H1 (cell line): ENCODE data around the gene CCDC141. TPM values are rescaled to one million over a fixed set of nuclear protein-coding genes. Genes with fewer than 3 reads are reported as not detected.

ENCODE experiments used
- MAX ChIP-seq: IDR thresholded peaks from 2 replicates; pipeline ENCODE4 v1.6.1; 2012; ENCODE audit warnings: inconsistent platforms
- polyA plus RNA-seq, 7 experiments: library from polyadenylated mRNA; depleted of rRNA in 3 of 7; stranded (reverse) in 5 of 7; unstranded in 2 of 7; fragments of >200 nt in 5 of 7; fragments of 200-250 nt in 2 of 7; gene quantifications; 1 replicate in 5 of 7; 2 replicates in 1 of 7; 4 replicates in 1 of 7; pipeline versions ENCODE4 v1.2.1 to v1.2.3, GENCODE V29; 2011 to 2013; ENCODE audit warnings: missing spikeins in 2 of 7, mixed read lengths in 2 of 7
- total RNA-seq: library from RNA; stranded (reverse); fragmentation: NEBNext Ultra II Directional; extraction: Animal tissue kit (Norgen Biotek cat#: 25700); gene quantifications from 2 replicates; pipeline ENCODE4 v1.2.1, GENCODE V29; 2021

CCDC141 gene
- total and polyA plus RNA-seq, 2 of the 8 experiments (the other 6 are each of a cell fraction or from before 2014, with no cell fraction given) = 0.56 to 21.6 TPM

- TF ChIP-seq MAX = no peak
Observed at GRCh38 chr2:178915423-178916173, 134.3 kb downstream of the CCDC141 start (continued).
